ENCODE measurements around the gene TSLP.

TSLP gene

DNA sequence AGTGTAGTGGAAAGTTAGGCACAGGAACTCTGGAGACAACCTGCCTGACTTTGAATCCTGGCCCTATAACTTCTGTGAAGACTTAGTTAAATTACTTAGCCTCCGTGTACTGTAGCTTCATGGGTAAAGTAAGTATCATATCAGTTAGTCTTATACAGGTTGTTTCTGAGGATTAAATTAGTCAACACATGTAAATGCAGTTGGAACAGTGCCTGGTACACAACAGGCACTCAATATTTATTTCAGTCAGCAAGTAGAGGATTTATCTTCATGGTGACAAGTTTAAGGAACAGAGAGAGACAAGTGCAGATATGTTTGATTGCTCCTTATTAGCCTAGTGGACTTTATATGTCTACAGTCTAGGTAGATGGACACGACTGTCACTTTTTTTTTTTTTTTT, 2.7 kb downstream of the TSLP start:
- no peak for DNase-seq
- 100% methylated on average over 1 of the region's 2 CpGs for WGBS (ENCODE audit: insufficient coverage)
- H3K27me3 ChIP-seq (replicated peaks in 2 of 5; ENCODE audit: control insufficient read depth in 4 of 5, insufficient read depth in 5 of 5, low read length in 4 of 5), result peaks cover 16 to 61% (median 30%) of the 10 kb centered on the region in 5 experiments
- POLR2A ChIA-PET, result no interaction called here
- H3K4me1 ChIP-seq (ENCODE audit: control extremely low read depth in 1 of 4, control insufficient read depth in 4 of 4, insufficient read depth in 4 of 4, low read length in 3 of 4), result peaks cover 0 to 26% (median 19%) of the 10 kb centered on the region in 4 experiments
- no peaks in the 10 kb centered on the region for H3K9me3 ChIP-seq (ENCODE audit: control extremely low read depth in 1 of 5, control insufficient read depth in 4 of 5, insufficient read depth in 2 of 5, low read depth in 1 of 5, low read length in 4 of 5)
- H3K4me3 ChIP-seq (ENCODE audit: control insufficient read depth in 1 of 7, extremely low read depth in 1 of 7, insufficient read depth in 4 of 7, low read depth in 2 of 7, low read length in 6 of 7), result peak overlapping the region in 1 of 7 experiments; percentile 81
- CTCF ChIA-PET, result no interaction called here
- no peak overlapping the region for H3K27ac ChIP-seq (ENCODE audit: insufficient read depth in 1 of 2, low read depth in 1 of 2, low read length in 2 of 2, poor library complexity in 1 of 2, severe bottlenecking in 2 of 2)
- H3K36me3 ChIP-seq (ENCODE audit: control insufficient read depth in 4 of 4, insufficient read depth in 4 of 4, low read length in 3 of 4), result no peaks in the 10 kb centered on the region

DNA sequence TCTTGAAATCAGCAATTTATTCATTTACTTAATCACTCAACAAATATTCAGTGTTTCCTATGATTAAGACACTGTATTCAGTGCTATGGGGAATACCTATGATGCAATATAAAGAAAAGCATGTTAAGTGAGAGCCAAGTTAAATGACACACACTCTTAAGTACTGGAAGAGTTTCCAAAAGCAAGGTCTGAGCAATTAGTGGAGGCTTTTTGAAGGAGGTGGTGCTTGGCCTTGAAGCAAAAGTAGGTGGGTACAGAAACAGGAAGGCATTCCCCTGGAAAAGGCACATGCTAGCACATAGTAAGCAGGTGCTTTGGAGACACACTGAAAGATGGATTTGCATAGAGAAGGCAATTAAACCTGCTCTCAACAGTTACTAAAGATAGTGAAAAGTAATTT, 4.0 kb downstream of the TSLP start:
- POLR2A ChIA-PET, result no interaction called here
- Histone ChIP-seq H3K36me3 (ENCODE audit: control insufficient read depth in 4 of 4, insufficient read depth in 4 of 4, low read length in 3 of 4) (no peaks in the 10 kb centered on the region), H3K27ac (ENCODE audit: insufficient read depth in 1 of 2, low read depth in 1 of 2, low read length in 2 of 2, poor library complexity in 1 of 2, severe bottlenecking in 2 of 2) (no peak overlapping the region), H3K4me3 (ENCODE audit: control insufficient read depth in 1 of 7, extremely low read depth in 1 of 7, insufficient read depth in 4 of 7, low read depth in 2 of 7, low read length in 6 of 7) (no peak overlapping the region), H3K4me1 (ENCODE audit: control extremely low read depth in 1 of 4, control insufficient read depth in 4 of 4, insufficient read depth in 4 of 4, low read length in 3 of 4) (peaks cover 0 to 21% (median 16%) of the 10 kb centered on the region in 4 experiments), H3K27me3 (replicated peaks in 2 of 5; ENCODE audit: control insufficient read depth in 4 of 5, insufficient read depth in 5 of 5, low read length in 4 of 5) (peaks cover 4 to 48% (median 23%) of the 10 kb centered on the region in 5 experiments), H3K9me3 (ENCODE audit: control extremely low read depth in 1 of 5, control insufficient read depth in 4 of 5, insufficient read depth in 2 of 5, low read depth in 1 of 5, low read length in 4 of 5) (no peaks in the 10 kb centered on the region)
- CTCF ChIA-PET, result no interaction called here
- DNase-seq, result no peak

DNA sequence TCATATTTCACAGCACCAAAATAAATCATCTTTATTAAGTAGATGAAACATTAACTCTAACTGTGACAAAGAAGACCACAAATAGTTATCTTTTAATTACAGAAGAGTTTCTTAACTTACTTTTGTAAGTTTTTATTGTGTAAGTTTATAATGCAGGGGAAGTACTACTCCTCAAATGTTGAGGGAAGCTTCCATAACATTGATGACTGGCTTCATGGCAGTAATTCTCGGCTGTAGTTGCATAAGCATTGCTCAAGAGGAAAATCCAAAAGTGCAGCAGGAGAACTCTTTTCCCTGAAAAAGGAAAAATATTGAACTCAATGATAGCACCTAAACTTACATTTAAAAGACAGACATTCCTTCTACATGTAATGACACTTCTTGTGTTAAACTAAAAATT, 4.6 kb downstream of the TSLP start:
- 100% methylated on average over 1 of the region's 1 CpG for WGBS (ENCODE audit: insufficient coverage)
- H3K9me3 ChIP-seq (ENCODE audit: control extremely low read depth in 1 of 5, control insufficient read depth in 4 of 5, insufficient read depth in 2 of 5, low read depth in 1 of 5, low read length in 4 of 5), result no peaks in the 10 kb centered on the region
- H3K36me3 ChIP-seq (ENCODE audit: control insufficient read depth in 4 of 4, insufficient read depth in 4 of 4, low read length in 3 of 4), result no peaks in the 10 kb centered on the region
- no peak overlapping the region for H3K27ac ChIP-seq (ENCODE audit: insufficient read depth in 1 of 2, low read depth in 1 of 2, low read length in 2 of 2, poor library complexity in 1 of 2, severe bottlenecking in 2 of 2)
- CTCF ChIA-PET, result interaction anchor here (1.0 kb wide), 1 partner anchor 16 kb away, joined by 3 read pairs; the partner anchor contains the start of gene WDR36
- H3K4me1 ChIP-seq (ENCODE audit: control extremely low read depth in 1 of 4, control insufficient read depth in 4 of 4, insufficient read depth in 4 of 4, low read length in 3 of 4), result peaks cover 0 to 16% (median 12%) of the 10 kb centered on the region in 4 experiments
- peaks cover 3 to 42% (median 20%) of the 10 kb centered on the region in 5 experiments for H3K27me3 ChIP-seq (replicated peaks in 2 of 5; ENCODE audit: control insufficient read depth in 4 of 5, insufficient read depth in 5 of 5, low read length in 4 of 5)
- DNase-seq, result no peak
- POLR2A ChIA-PET, result no interaction called here
- no peak overlapping the region for H3K4me3 ChIP-seq (ENCODE audit: control insufficient read depth in 1 of 7, extremely low read depth in 1 of 7, insufficient read depth in 4 of 7, low read depth in 2 of 7, low read length in 6 of 7)

DNA sequence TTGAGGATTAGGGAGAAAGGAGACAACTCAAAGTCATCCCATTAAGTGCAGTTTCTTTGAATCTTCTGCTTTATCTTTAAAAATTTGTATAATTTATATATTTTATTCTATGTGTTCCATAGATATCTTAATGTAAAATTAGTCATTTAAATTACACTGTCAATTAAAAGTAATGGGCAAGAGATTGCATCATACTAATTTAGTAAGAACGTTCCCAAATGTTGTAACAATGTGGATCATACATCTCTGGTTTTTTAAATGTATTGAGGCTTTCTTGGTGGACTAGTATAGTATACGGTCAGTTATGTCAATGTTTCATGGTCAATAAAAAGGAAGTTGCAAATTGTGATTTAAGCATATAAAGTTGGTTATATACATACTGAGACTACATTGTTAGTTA, 6.2 kb downstream of the TSLP start:
- Histone ChIP-seq H3K9me3 (ENCODE audit: control extremely low read depth in 1 of 5, control insufficient read depth in 4 of 5, insufficient read depth in 2 of 5, low read depth in 1 of 5, low read length in 4 of 5) (peaks cover 0 to 2% (median 0%) of the 10 kb centered on the region in 5 experiments), H3K36me3 (ENCODE audit: control insufficient read depth in 4 of 4, insufficient read depth in 4 of 4, low read length in 3 of 4) (no peaks in the 10 kb centered on the region), H3K4me3 (ENCODE audit: control insufficient read depth in 1 of 7, extremely low read depth in 1 of 7, insufficient read depth in 4 of 7, low read depth in 2 of 7, low read length in 6 of 7) (no peak overlapping the region), H3K27ac (ENCODE audit: insufficient read depth in 1 of 2, low read depth in 1 of 2, low read length in 2 of 2, poor library complexity in 1 of 2, severe bottlenecking in 2 of 2) (no peak overlapping the region), H3K4me1 (ENCODE audit: control extremely low read depth in 1 of 4, control insufficient read depth in 4 of 4, insufficient read depth in 4 of 4, low read length in 3 of 4) (peaks cover 0 to 14% (median 12%) of the 10 kb centered on the region in 4 experiments), H3K27me3 (replicated peaks in 2 of 5; ENCODE audit: control insufficient read depth in 4 of 5, insufficient read depth in 5 of 5, low read length in 4 of 5) (peaks cover 2 to 26% (median 9%) of the 10 kb centered on the region in 5 experiments)
- no CpG with 5 or more reads among the region's 2 CpGs for WGBS (ENCODE audit: insufficient coverage)
- CTCF ChIA-PET, result no interaction called here
- POLR2A ChIA-PET, result no interaction called here
- no peak for DNase-seq

DNA sequence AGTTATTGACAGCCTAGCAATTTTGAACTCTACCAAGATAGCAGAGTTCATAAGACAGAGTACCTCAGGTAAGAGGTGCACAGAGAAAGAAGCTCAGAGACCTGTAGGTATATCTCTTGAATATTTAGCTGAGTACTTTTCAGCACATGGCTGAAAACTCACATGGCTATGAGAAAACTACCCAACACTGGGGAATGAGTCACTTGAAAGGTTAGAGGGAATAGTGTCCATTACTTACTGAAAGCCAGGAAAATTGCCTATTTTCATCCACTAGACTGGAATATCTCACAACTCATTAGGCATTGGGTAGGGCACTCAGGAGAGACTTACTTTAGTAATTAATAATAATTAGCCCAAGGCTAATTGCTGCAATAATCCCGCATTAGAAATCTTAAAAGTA, 8.3 kb downstream of the TSLP start:
- peaks cover 0 to 5% (median 0%) of the 10 kb centered on the region in 5 experiments for H3K9me3 ChIP-seq (ENCODE audit: control extremely low read depth in 1 of 5, control insufficient read depth in 4 of 5, insufficient read depth in 2 of 5, low read depth in 1 of 5, low read length in 4 of 5)
- peaks cover 0 to 2% (median 0%) of the 10 kb centered on the region in 4 experiments for H3K4me1 ChIP-seq (ENCODE audit: control extremely low read depth in 1 of 4, control insufficient read depth in 4 of 4, insufficient read depth in 4 of 4, low read length in 3 of 4)
- H3K4me3 ChIP-seq (ENCODE audit: control insufficient read depth in 1 of 7, extremely low read depth in 1 of 7, insufficient read depth in 4 of 7, low read depth in 2 of 7, low read length in 6 of 7), result no peak overlapping the region
- ChIA-PET POLR2A (no interaction called here), CTCF (interaction anchor here (1.2 kb wide), 1 partner anchor 8 kb away, joined by 3 read pairs; the partner anchor contains the start of gene TSLP)
- H3K27me3 ChIP-seq (replicated peaks in 2 of 5; ENCODE audit: control insufficient read depth in 4 of 5, insufficient read depth in 5 of 5, low read length in 4 of 5), result peaks cover 0 to 6% (median 0%) of the 10 kb centered on the region in 5 experiments
- WGBS (ENCODE audit: insufficient coverage), result no CpG with 5 or more reads among the region's 1 CpG
- H3K36me3 ChIP-seq (ENCODE audit: control insufficient read depth in 4 of 4, insufficient read depth in 4 of 4, low read length in 3 of 4), result no peaks in the 10 kb centered on the region
- DNase-seq, result no peak
- no peak overlapping the region for H3K27ac ChIP-seq (ENCODE audit: insufficient read depth in 1 of 2, low read depth in 1 of 2, low read length in 2 of 2, poor library complexity in 1 of 2, severe bottlenecking in 2 of 2)

DNA sequence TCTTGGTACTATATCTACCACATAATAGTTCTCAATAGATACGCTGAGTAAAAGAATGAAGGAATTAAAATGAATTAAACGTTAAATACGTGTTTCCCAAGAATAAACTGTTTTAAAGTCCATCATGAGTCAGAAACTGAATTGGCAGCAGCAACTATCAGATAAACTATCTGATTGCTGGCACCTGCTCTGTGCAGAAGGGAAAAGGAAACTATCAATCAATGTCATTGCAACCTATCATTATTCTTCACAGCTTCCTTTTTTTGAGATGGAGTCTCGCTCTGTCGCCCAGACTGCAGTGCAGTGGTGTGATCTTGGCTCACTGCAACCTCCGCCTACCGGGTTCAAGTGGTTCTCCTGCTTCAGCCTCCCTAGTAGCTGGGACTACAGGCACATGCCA, 11.8 kb downstream of the TSLP start:
- H3K27ac ChIP-seq (ENCODE audit: insufficient read depth in 1 of 2, low read depth in 1 of 2, low read length in 2 of 2, poor library complexity in 1 of 2, severe bottlenecking in 2 of 2), result peak overlapping the region in 1 of 2 experiments; percentile 38
- H3K27me3 ChIP-seq (replicated peaks in 2 of 5; ENCODE audit: control insufficient read depth in 4 of 5, insufficient read depth in 5 of 5, low read length in 4 of 5), result no peaks in the 10 kb centered on the region
- CTCF ChIA-PET, result no interaction called here
- WGBS (ENCODE audit: insufficient coverage), result 0% methylated on average over 3 of the region's 7 CpGs
- peak; percentile 64 to 94 (median 90) for DNase-seq
- H3K4me3 ChIP-seq (ENCODE audit: control insufficient read depth in 1 of 7, extremely low read depth in 1 of 7, insufficient read depth in 4 of 7, low read depth in 2 of 7, low read length in 6 of 7), result no peak overlapping the region
- peaks cover 0 to 2% (median 0%) of the 10 kb centered on the region in 4 experiments for H3K4me1 ChIP-seq (ENCODE audit: control extremely low read depth in 1 of 4, control insufficient read depth in 4 of 4, insufficient read depth in 4 of 4, low read length in 3 of 4)
- POLR2A ChIA-PET, result interaction anchor here (0.7 kb wide), 2 partner anchors 9 to 1621 kb away, joined by 3 to 4 read pairs; no protein-coding TSS in a partner anchor
- H3K9me3 ChIP-seq (ENCODE audit: control extremely low read depth in 1 of 5, control insufficient read depth in 4 of 5, insufficient read depth in 2 of 5, low read depth in 1 of 5, low read length in 4 of 5), result peaks cover 0 to 5% (median 0%) of the 10 kb centered on the region in 5 experiments
- no peaks in the 10 kb centered on the region for H3K36me3 ChIP-seq (ENCODE audit: control insufficient read depth in 4 of 4, insufficient read depth in 4 of 4, low read length in 3 of 4)

DNA sequence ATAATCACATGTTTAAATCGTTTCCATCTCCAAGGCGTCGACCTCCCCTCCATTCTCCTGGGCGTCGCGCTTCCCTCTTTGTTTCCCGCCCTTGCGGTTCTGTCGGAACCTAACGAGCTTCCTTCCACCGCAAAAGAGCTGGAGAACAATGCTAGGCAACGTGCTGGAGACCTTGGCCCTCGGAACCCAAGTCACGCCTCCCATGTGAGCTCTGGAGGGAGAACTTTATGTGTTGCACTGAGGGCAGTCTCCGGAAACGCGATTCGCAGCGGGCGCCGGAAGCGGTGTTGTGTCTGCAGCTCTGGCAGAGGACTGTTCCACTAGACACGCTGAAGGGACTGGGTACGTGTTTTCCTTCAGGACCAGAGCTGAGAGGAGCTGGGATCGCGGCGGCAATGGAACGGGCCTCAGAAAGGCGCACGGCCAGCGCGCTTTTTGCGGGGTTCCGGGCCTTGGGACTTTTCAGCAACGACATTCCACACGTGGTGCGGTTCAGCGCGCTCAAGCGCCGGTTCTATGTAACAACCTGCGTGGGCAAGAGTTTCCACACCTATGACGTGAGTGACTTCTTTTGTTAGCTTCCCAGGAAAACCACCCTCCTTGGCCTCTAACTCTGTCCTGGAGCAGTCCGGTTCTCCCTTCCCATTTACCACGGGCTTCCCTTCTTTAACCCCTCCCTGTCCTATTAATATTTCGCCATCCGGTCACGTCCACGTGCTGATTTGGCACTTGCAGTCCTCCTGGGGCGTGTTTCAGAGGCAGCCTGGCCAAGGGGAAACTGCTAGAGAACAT, 20.7 kb downstream of the TSLP start, which contains the start of gene WDR36:
Gene WDR36 (plus strand): TSS at position 287 of the 792 bp plus-strand sequence. CDS start 109 bp downstream, at position 396.
- Histone ChIP-seq H3K4me1 (ENCODE audit: control extremely low read depth in 1 of 4, control insufficient read depth in 4 of 4, insufficient read depth in 4 of 4, low read length in 3 of 4) (peaks cover 6 to 22% (median 14%) of the 10 kb centered on the region in 4 experiments), H3K27me3 (replicated peaks in 2 of 5; ENCODE audit: control insufficient read depth in 4 of 5, insufficient read depth in 5 of 5, low read length in 4 of 5) (no peaks in the 10 kb centered on the region), H3K27ac (ENCODE audit: insufficient read depth in 1 of 2, low read depth in 1 of 2, low read length in 2 of 2, poor library complexity in 1 of 2, severe bottlenecking in 2 of 2) (peak within 1 kb of the TSS; percentile 72 to 86), H3K9me3 (ENCODE audit: control extremely low read depth in 1 of 5, control insufficient read depth in 4 of 5, insufficient read depth in 2 of 5, low read depth in 1 of 5, low read length in 4 of 5) (no peaks in the 10 kb centered on the region), H3K4me3 (ENCODE audit: control insufficient read depth in 1 of 7, extremely low read depth in 1 of 7, insufficient read depth in 4 of 7, low read depth in 2 of 7, low read length in 6 of 7) (peak within 1 kb of the TSS; percentile 94 to 99 (median 98)), H3K36me3 (ENCODE audit: control insufficient read depth in 4 of 4, insufficient read depth in 4 of 4, low read length in 3 of 4) (peaks cover 2 to 10% (median 7%) of the 10 kb centered on the region in 4 experiments)
- CTCF ChIA-PET, result interaction anchor here (1.0 to 1.2 kb wide), 2 partner anchors 9 to 16 kb away, joined by 3 read pairs; no protein-coding TSS in a partner anchor
- DNase-seq, result peak; percentile 92 to 94 (median 93)
- POLR2A ChIA-PET, result interaction anchor here (0.5 kb wide), 1 partner anchor 9 kb away, joined by 3 read pairs; no protein-coding TSS in a partner anchor
- under 1% methylated on average over 46 of the region's 50 CpGs for WGBS (ENCODE audit: insufficient coverage)
